HG03354 (cell line): ENCODE measurements around the gene RTN3.
"Not testable (repeated sequence)": the region's sequence is repeated elsewhere in the genome, so short reads cannot be mapped to it uniquely, and the experiment has no call there.

Experiments
- ATAC-seq: cut with Tn5 transposase; IDR thresholded peaks from one replicate; pipeline ENCODE4 v1.9.1; 2021; ENCODE audit warnings: mild to moderate bottlenecking; ENCODE audit not compliant: unreplicated experiment, poor library complexity, severe bottlenecking

RTN3 gene

DNA sequence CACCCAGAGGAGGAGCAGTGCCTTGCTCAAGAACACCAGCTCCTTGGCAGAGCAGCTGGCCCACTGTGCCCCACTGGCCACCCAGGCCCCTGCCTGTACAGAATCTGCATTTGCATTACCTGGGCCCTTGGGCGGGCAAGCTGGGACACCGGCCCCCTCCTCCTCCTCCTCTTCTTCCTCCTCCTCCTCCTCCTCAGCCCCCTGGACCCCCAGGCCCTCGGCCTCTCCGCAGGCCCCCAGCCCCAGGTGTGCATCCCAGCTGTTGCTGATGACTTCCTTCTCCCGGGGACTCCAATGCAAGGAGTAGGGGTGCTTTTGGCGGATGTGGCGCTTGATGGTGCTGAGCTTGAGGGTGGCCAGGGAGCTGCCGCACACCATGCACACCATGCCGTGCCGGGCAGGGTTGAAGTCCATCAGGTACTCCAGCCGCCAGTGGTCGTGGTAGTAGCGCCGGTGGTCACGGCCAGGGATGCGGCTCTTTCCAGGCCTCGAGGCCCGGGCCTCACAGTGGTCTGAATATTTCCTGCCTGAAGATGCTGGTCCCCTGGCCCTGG is 84.5 kb downstream of the RTN3 start:
- ATAC-seq, result no peak

DNA sequence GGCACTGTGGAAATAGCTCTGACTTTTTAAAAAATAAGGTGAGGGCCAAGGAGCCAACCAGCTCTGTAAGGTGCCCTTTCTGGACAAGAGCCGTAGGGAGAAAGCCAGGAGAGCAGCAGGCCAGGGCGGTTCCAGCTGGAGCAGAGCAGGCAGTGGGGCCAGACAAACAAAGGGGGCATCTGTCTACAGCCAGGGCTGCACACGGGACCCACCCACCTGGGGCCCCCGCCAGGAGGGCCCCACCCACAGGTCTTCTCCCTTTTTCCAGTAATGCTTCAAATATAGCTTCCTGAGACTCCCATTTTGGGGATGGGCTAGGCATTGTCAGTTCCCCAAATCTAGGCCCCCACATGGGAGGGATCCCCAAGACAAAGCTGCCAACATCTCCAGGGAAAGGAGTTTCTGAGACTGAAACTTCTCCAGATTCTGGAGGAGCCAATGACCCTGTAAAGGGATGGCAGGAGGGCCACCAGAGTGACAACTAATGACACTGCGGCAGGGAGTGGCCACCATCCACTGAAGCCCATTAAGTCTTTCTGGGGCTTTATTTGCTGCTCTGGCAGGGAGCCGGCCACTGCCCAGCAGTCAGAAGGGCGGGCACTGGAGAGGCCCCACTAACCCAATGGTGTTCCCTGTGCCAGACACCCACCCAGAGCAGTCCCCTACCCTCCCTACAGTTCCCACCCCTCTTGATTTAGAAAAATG is 85.4 kb downstream of the RTN3 start:
- no peak for ATAC-seq

DNA sequence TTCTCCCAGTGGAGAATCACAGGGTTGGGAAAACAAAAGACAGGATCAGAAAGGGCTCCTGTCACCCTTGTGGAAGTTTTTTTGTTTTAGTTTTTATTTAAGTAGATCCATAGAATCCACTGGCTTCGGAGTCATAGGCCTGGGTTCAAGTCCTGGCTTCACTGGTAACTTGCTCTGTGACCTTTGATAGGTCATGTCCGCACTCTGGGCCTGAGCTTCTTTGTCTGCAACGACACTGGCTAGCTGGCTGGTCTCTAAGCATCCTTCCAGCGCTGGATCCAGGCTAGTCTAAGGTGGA is 85.9 kb downstream of the RTN3 start:
- ATAC-seq, result no peak

DNA sequence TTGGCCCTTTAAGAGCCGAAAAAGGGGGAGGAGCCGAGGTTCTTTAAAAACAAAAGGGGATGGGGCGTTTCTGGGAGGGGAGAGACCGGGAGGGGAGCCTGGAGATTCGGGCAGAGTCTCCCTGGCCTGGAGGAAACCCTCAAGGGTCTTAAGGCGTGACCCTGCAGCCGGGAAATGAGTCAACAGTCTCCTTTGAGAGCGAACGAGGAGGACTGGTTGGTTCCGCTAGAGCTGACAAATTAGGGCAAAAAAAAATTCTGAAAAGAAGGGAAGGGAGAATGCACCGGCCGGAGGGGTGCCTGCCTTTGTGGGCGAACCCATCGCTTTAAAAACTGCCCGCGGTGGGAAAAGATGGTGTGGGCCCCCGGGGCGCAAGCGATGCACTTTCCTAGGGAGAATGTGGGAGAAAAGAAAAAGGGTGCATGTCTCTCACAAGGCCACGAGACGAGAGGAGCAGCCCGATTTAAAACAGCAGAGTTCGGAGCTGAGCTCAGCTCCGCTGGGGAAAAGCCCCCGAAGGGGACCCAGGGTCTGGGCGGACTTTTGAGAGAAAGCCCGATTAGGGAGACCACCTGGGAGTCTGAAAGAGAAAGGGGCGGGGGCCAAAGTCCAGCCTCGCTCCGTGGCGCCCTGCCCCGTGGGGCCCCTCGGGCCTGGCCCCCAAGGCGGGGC is 86.4 kb downstream of the RTN3 start:
- peak; percentile 18 for ATAC-seq

DNA sequence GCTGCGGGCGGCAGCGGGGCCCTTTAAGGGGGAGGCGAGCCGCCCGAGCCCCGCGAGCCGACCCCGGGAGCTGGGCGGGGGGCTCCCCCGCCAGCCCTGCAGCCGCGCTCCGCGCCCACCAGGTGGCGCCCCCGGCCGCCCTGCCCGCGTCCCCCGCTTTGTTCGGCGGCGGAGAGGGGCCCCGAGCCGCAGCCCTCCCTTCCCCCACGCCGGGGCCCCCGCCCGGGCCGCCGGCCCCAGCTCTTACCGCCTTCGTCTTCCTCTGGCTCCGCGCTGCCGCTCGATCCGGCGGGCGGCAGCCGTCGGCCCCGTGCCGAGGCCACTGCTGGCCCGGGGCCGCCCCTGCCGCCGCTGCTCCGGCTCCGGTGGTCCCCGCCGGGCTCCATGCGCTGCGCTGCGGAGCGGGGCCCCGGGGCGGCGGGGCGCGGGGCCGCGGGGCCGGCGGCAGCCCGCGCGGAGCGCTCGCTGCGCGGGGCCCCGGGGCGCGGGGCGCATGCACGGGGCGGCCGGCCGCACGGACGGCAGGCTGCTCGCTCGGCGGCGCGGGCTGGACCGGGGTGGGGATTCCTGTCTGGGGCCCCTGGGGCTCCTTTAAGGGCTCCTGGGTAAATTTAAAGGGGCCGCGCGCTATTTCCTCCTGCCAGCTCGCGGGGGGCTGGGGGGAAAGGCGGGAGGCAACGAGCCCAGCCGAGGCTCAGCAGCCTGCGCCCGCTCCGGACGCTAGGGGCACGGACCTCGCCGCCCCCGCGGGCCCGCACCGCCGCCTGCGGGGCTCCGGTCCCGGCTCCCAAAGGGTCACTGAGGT is 87.1 kb downstream of the RTN3 start, which contains the start of gene ZFTA:
Gene ZFTA, minus strand, starts transcription at position 539 of the 805 bp plus-strand sequence. Its CDS starts 153 bp downstream, at position 386.
- ATAC-seq, result peak; percentile 65

DNA sequence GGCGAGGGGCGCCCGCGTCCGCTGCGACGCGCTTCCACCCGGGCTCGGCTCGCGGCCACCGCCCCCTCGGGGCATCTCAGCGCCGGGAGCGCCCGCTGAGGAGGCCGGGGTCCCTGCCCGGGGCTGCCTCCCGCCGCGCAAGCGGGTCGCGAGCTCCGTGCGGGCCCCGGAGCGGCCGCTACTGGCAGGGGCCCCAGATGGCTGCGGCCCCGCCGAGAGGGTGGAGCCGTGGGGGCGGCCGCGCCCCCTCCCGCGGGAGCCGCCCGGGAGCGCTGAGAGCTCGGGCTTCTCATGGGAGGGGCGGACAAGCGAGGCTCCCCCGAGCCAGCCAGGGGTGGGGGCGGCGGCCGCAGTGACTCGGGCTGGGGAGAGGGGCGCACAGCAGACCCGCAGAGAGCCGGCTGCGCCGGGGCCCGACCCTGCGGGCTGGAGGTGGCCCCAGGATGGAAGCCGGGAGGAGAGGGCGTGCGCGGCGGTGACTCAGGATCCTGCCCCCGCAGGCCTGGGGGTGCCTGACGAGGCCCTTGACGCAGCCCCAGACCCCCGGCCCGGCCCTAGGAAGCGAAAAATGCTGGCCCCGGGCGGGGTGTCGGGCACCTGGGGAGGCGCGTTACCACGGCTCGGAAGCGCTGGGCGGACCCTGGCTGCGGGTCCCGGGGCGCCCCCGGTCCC is 87.9 kb downstream of the RTN3 start:
- ATAC-seq, result peak; percentile 37

DNA sequence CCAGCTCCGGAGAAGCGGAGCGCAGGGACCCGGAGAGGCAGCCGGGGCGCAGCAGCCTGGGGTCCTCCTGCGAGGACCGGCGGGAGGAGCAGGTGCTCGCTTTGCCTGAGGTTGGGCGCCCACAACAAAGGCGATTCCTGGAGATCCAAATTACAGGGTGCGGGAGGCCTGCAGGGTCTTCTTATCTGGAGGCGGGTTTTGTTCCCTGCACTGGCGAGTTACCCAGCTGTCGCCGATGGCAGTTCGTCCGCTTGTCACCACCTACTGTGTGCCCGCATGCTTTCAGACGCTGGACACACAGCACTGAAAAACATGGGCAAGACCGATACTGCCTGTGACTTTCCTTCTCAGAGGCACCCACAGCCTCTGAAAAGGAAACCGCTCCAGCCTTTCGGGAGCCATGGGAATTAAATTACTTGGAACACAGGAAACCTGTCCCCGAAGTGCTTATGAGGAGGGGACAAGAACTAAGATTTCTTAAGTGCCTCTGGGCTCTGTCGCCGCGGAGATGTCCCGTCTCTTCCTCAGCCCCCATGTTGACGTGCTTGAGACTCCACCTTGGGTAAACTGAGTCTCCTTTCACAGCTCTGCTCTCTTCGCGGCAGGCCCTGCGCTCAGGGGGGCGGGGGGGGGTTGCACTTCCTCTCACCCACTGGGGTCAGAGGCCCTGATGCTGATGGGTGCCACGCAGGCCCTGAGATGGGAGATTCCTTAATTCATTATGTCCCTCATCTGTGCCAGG is 88.6 kb downstream of the RTN3 start:
- ATAC-seq, result no peak

DNA sequence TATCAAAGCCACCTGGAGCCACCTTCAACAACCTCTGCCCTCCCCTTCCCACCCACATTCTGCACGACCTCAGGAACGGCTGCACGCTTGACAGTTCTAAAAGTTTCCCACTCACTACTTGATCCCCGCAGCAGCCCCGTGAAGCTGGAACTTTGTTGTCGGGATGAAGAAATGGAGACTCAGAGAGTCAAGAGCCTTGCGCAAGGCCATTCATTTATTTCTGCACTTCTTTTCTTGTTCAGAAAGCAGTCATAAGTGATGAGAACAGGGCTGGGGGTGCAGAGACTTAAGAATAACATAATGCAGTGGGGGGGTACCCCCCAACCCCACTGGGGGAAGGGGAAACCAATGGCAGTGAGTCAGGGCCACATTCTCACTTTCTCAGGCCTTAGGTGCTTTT is 89.5 kb downstream of the RTN3 start:
- no peak for ATAC-seq

DNA sequence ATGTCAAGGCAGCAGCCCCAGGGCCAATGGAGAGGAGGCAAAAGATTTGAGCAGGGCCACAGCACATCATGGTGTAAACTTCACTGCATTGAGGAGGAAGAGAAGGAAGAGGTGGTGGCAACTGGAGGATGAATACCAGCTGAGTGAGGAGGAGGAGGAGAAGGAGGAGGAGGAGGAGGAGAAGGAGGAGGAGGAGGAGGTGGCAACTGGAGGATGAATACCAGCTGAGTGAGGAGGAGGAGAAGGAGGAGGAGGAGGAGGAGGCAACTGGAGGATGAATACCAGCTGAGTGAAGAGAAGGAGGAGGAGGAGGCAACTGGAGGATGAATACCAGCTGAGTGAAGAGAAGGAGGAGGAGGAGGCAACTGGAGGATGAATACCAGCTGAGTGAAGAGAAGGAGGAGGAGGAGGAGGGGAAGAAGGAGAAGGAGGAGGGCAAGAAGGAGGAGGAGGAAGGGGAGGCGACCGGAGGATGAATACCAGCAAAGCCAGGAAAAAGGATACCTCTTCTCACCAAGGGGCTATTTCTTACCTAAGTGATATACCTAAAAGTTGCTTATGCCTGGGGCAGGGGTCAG is 90.5 kb downstream of the RTN3 start:
- not testable (repeated sequence) for ATAC-seq

DNA sequence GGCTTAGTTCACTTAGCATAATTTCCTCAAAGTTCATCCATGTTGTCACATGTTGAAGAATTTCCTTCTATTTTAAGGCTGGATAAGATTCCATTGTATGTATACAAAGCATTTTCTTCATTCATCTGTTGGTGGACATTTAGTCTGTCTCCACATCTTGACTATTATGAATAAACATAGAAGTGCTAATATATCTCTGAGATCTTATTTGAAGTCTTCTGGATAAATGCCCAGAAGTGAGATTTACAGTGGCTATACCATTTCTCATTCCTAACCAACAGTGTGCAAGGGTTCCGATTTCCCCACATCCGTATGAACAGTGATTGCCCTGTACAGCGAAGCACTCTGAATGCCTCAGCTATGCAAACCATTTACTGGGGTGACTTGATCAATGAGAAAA is 93.9 kb downstream of the RTN3 start:
- no peak for ATAC-seq

DNA sequence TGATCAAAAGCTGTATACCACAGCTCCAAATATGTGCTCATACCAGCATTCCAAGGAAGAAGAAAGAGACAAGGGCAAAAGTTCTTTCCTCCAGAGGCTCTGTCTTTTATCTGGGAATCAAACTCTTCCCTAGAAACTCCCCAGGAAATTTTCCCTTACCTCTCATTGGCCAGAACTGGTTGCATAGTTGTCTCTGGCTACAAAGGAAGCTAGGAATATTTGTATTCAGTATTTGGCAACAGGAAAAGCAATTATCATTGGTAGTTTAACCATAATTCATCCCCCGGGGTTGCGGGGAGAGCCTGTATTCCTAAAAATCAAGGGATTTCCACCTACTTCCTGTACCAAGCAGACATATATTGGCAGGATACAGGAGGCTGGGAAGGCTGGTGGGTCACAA is 97.7 kb downstream of the RTN3 start:
- ATAC-seq, result no peak

DNA sequence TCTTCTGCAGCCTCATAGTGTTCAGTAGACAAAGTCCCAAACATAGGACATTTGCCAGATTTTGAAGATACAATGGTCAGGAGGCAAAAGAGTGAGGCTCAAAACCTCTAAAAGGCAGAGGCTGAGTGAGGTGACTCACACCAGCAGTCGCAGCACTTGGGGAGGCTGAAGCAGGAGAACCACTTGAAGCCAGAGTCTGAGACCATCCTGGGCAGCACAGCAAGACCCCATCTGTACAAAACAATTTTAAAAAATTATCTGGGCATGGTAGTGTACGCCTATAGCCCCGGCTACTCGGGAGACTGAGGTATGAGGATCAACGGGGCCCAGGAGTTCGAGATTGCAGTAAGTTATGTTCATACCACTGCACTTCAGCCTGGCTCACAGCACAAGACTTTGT is 101.4 kb downstream of the RTN3 start:
- no peak for ATAC-seq

DNA sequence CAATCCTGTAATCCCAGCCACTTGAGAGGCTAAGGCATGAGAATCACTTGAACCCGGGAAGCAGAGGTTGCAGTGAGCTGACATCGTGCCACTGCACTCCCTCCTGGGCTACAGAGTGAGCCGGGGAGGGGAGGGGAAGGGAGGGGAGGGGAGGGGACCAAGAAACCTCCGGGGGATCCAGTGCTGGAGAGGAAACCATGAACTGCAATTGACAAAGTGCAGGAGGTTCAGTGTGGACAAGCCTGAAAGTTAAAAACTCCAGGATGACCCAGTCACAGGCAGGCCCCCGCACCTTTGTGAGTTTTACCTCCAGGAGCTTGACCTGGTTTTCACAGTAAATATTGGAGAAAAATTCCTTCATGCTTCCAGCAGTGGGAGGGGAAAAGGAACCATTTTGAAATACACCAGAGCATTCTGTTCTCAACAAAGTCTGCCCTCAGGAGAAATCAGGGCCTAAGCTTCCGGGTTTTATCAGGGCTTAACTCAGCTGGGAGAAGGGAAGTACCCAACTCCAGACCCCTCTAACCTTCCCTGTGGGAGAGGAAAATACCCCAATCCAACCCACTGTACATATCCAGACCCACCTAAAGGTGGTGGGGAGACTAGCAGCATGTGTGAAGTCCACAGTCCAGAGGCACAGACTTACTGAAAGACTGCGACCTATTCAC is 102.8 kb downstream of the RTN3 start:
- no peak for ATAC-seq

DNA sequence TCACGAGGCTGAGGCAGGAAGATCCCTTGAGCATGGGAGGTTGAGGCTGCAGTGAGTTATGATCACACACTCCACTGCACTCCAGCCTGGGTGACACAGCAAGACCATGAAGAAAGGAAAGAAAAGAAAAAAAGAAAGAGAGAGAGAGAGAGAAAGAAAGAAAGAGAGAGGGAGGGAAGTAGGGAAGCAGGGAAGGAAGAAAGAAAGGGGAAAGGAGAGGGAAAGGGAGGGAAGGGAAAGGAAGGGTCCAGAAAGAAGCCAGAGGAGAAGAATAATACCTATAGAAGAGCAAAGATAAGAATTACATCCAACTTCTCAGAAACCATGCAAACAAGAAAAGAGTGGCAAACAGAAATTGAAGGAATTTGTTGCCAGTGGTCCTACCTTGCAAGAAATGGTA is 104.5 kb downstream of the RTN3 start:
- no peak for ATAC-seq

DNA sequence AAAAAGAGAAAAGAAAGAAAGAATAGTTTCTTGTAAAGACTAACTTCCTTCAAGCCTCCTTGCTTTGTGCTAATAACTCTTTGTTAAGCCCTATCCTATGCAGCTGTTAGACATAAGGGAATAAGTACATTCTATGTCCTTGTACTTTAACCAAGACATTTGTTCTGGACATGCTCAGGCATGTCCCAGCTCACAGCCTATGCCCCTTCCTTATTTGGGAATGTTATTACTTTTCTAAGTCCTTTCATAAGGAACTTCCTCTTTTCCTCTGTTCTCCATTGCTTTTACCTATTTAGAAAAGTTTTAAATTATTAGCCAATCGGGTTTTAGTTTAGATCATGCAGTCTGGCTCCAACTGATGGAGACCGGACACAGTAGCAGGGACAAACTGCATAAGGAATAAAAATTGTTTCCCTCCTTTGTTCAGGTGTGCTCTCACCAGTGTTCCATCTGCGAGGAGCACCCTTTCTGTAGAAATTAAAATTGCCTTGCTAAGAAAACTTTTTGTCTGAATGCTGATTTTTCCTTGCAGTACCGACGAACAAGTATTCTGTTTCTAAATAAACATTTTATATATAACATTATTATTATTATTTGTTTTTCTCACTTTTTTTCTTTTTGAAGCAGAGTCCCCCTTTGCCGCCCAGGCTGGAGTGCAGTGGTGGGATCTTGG is 110.3 kb downstream of the RTN3 start:
- no peak for ATAC-seq

DNA sequence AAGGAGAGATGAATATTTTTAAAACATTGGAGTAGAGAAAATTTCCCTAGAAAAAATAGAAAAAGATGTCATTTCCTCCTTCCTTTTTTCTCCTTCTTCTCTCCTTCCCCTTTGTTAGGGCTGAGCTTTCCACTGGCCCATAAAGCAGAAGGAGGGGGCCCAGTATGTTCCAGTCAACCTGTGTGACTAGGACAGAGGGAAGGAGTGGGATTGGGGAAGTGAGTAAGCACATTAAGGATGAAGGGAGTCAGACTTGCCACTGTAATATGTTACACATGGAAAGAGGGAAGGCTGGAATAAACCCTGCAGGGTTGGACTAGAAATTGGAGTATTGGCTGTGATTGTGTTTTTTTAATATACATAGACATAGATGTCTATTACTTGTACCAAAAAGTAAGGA is 111.9 kb downstream of the RTN3 start:
- no peak for ATAC-seq

DNA sequence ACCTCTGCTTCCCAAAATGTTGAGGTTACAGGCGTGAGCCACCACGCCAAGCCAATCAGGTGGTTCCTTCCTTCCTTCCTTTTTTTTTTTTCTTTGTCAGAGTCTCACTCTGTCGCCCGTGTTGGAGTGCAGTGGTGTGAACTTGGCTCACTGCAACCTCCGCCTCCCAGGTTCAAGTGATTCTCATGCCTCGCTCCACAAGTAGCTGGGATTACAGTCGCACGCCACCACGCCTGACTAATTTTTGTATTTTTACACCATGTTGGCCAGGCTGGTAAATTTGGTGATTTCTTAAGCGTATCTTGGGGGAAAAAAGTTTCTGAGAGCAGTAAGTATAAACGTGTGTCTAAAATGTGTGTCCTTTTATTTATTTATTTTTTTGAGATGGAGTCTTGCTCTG is 113.8 kb downstream of the RTN3 start:
- no peak for ATAC-seq

DNA sequence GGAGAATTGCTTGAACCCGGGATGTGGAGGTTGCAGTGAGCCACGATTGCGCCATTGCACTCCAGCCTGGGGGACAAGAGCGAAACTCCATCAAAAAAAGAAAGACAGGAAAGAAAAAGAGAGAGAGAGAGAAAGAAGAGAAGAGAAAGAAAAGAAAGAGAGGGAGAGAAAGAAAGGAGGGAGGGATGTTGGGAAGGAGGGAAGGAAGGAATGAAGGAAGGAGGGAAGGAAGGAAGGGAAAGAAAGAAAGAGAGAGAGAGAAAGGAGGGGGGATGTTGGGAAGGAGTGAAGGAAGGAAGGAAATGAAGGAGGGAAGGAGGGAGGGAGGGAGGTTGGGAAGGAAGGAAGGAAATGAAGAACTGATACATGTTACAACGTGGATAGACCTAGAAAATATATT is 119.6 kb downstream of the RTN3 start:
- no peak for ATAC-seq
